Measurements from ENCODE around the gene TMEM121B.
"Not testable (repeated sequence)": the region's sequence is repeated elsewhere in the genome, so short reads cannot be mapped to it uniquely, and the experiment has no call there.

TMEM121B gene

GRCh38 chr22:17149076-17149815 lies 28.1 kb upstream of the TMEM121B start:
- H3K27ac ChIP-seq: no peak overlapping the region
- no peak for DNase-seq (ENCODE audit: low spot score)
- TF ChIP-seq CTCF (IDR thresholded peaks at IDR 0.05): no peak
- no peak overlapping the region for H3K4me3 ChIP-seq

- DNase-seq (ENCODE audit: low spot score); H3K27ac ChIP-seq; H3K4me3 ChIP-seq: not testable (repeated sequence)
Observed at GRCh38 chr22:17147458-17147857, 26.3 kb upstream of the TMEM121B start.

GRCh38 chr22:17145021-17145680 lies 24.0 kb upstream of the TMEM121B start:
- TF ChIP-seq CTCF (IDR thresholded peaks at IDR 0.05): no peak
- Histone ChIP-seq H3K4me3 (no peak overlapping the region), H3K27ac (no peak overlapping the region)
- DNase-seq (ENCODE audit: low spot score): no peak

GRCh38 chr22:17143826-17144225 lies 22.7 kb upstream of the TMEM121B start:
- no peak overlapping the region for H3K27ac ChIP-seq
- H3K4me3 ChIP-seq: no peak overlapping the region
- no peak for DNase-seq (ENCODE audit: low spot score)
- no peak for TF ChIP-seq CTCF (IDR thresholded peaks at IDR 0.05)

- H3K27ac ChIP-seq: no peak overlapping the region
- H3K4me3 ChIP-seq: no peak overlapping the region
- TF ChIP-seq CTCF (IDR thresholded peaks at IDR 0.05): no peak
- no peak for DNase-seq (ENCODE audit: low spot score)
Observed at GRCh38 chr22:17143101-17143500, 21.9 kb upstream of the TMEM121B start.

- no peak for TF ChIP-seq CTCF (IDR thresholded peaks at IDR 0.05)
- no peak for DNase-seq (ENCODE audit: low spot score)
- Histone ChIP-seq H3K27ac (no peak overlapping the region), H3K4me3 (no peak overlapping the region)
Observed at GRCh38 chr22:17140826-17141766, 19.9 kb upstream of the TMEM121B start.

GRCh38 chr22:17140022-17140421 lies 18.9 kb upstream of the TMEM121B start:
- H3K4me3 ChIP-seq: no peak overlapping the region
- DNase-seq (ENCODE audit: low spot score): no peak
- TF ChIP-seq CTCF (IDR thresholded peaks at IDR 0.05): no peak
- H3K27ac ChIP-seq: no peak overlapping the region
